Measurements from ENCODE around the gene LPO. TPM values are rescaled to one million over a fixed set of nuclear protein-coding genes. Genes with fewer than 3 reads are reported as not detected.

Gene LPO
- total and polyA plus RNA-seq, 2 donors from 2014 or later = not detected

GRCh38 chr17:58219789-58220183, 18.6 kb upstream of the LPO start:
- no peaks in the 10 kb centered on the region for H3K9me3 ChIP-seq (ENCODE audit: control insufficient read depth in 2 of 3, insufficient read depth in 1 of 3, low read length in 3 of 3)
- TF ChIP-seq, protein P1, sequence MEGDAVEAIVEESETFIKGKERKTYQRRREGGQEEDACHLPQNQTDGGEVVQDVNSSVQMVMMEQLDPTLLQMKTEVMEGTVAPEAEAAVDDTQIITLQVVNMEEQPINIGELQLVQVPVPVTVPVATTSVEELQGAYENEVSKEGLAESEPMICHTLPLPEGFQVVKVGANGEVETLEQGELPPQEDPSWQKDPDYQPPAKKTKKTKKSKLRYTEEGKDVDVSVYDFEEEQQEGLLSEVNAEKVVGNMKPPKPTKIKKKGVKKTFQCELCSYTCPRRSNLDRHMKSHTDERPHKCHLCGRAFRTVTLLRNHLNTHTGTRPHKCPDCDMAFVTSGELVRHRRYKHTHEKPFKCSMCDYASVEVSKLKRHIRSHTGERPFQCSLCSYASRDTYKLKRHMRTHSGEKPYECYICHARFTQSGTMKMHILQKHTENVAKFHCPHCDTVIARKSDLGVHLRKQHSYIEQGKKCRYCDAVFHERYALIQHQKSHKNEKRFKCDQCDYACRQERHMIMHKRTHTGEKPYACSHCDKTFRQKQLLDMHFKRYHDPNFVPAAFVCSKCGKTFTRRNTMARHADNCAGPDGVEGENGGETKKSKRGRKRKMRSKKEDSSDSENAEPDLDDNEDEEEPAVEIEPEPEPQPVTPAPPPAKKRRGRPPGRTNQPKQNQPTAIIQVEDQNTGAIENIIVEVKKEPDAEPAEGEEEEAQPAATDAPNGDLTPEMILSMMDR (IDR thresholded peaks at IDR 0.05; ENCODE audit: borderline replicate concordance, extremely low read depth, insufficient read depth) = no peak
- DNase-seq (peak in 2 of 5 donors; percentile 12 to 17), FAIRE-seq (no peak)
- no peak overlapping the region for H3K27ac ChIP-seq (ENCODE audit: low read depth in 2 of 2, low read length in 2 of 2)
- intact Hi-C loops (cut with DNase I) = no loop called here
- H3K4me1 ChIP-seq (ENCODE audit: control insufficient read depth in 2 of 3, insufficient read depth in 2 of 3, low read depth in 1 of 3, low read length in 3 of 3) = peaks cover 0 to 7% (median 0%) of the 10 kb centered on the region in 3 donors
- no peak overlapping the region for H3K9ac ChIP-seq (ENCODE audit: low read length in 3 of 3)
- no peaks in the 10 kb centered on the region for H3K27me3 ChIP-seq (ENCODE audit: control insufficient read depth, insufficient read depth, low read length)
- H3K36me3 ChIP-seq (ENCODE audit: control insufficient read depth in 2 of 3, insufficient read depth in 3 of 3, low read length in 3 of 3) = peaks cover 1 to 4% (median 3%) of the 10 kb centered on the region in 3 donors
- peak overlapping the region in 2 of 3 donors; percentile 83 to 96 for H3K4me3 ChIP-seq (ENCODE audit: low read length in 3 of 3)

DNA sequence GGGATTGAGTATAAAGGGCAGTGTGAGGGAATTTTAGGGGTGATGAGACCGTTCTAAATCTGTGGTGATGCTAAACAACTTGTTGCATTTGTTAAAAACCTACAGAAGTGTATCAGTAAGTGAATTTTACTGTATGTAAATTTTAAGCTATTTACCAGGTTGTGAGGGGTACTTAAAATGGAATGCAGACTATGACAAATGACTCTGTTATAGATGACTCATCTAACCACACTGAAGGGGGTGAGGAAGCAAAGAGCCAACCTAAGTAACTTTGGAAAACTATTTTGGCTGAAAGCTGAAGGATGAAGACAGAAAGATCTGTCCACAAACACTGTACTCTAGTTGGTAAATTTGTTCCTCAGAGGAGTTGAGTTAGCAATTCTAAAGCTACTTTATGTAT, 14.1 kb upstream of the LPO start:
- intact Hi-C loops (cut with DNase I) = no loop called here
- TF ChIP-seq, protein P1 (IDR thresholded peaks at IDR 0.05; ENCODE audit: borderline replicate concordance, extremely low read depth, insufficient read depth) = no peak
- Histone ChIP-seq H3K27ac (ENCODE audit: low read depth in 2 of 2, low read length in 2 of 2) (no peak overlapping the region), H3K27me3 (ENCODE audit: control insufficient read depth, insufficient read depth, low read length) (no peaks in the 10 kb centered on the region), H3K9me3 (ENCODE audit: control insufficient read depth in 2 of 3, insufficient read depth in 1 of 3, low read length in 3 of 3) (no peaks in the 10 kb centered on the region), H3K9ac (ENCODE audit: low read length in 3 of 3) (no peak overlapping the region), H3K36me3 (ENCODE audit: control insufficient read depth in 2 of 3, insufficient read depth in 3 of 3, low read length in 3 of 3) (no peaks in the 10 kb centered on the region), H3K4me3 (ENCODE audit: low read length in 3 of 3) (no peak overlapping the region), H3K4me1 (ENCODE audit: control insufficient read depth in 2 of 3, insufficient read depth in 2 of 3, low read depth in 1 of 3, low read length in 3 of 3) (peaks cover 0 to 3% (median 0%) of the 10 kb centered on the region in 3 donors)
- FAIRE-seq (no peak), DNase-seq (no peak)

DNA sequence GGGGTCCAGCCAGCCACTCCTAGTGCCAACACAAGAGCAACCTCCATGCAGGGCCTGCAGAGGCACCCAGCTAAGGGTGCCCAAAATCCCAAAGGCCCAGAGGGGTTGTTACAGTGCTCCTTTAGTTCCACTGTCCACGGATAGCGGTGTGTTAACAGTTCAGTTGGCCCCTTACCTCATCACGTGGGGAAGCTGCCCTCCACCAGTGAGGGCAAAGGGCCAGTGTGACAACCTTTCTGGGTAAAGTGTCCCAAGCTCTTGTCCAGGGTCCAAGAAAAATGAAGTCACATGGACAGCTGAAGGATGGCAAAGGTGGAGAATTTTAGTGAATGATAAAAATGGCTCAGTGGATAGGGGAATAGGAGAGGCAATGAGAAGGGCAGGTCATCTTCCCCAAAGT, 10.7 kb upstream of the LPO start:
- Histone ChIP-seq H3K27ac (ENCODE audit: low read depth in 2 of 2, low read length in 2 of 2) (no peak overlapping the region), H3K36me3 (ENCODE audit: control insufficient read depth in 2 of 3, insufficient read depth in 3 of 3, low read length in 3 of 3) (no peaks in the 10 kb centered on the region), H3K9me3 (ENCODE audit: control insufficient read depth in 2 of 3, insufficient read depth in 1 of 3, low read length in 3 of 3) (no peaks in the 10 kb centered on the region), H3K4me3 (ENCODE audit: low read length in 3 of 3) (no peak overlapping the region), H3K9ac (ENCODE audit: low read length in 3 of 3) (no peak overlapping the region), H3K27me3 (ENCODE audit: control insufficient read depth, insufficient read depth, low read length) (no peaks in the 10 kb centered on the region), H3K4me1 (ENCODE audit: control insufficient read depth in 2 of 3, insufficient read depth in 2 of 3, low read depth in 1 of 3, low read length in 3 of 3) (peaks cover 0 to 2% (median 0%) of the 10 kb centered on the region in 3 donors)
- DNase-seq (no peak), FAIRE-seq (no peak)
- intact Hi-C loops (cut with DNase I) = no loop called here
- TF ChIP-seq, protein P1 (IDR thresholded peaks at IDR 0.05; ENCODE audit: borderline replicate concordance, extremely low read depth, insufficient read depth) = no peak

DNA sequence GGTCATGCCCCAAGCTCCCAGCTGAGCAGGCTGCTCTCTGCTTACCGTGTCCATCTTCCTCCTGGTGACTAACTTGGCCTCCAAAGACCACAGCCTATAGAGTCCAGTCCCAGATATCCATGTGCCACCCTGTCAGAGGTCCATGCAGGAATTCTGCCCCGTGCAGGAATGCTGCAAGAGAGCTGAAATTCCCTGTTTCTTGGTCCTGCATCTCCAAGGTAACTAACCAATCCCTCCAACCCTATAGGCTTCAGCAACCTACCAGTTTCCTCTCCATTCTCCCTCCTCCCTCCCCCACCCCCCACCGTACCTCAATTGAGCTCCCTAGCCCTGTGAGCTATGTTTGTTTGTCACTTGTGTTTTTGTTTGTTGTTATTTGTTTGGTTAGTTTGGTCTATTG, 9.7 kb upstream of the LPO start:
- TF ChIP-seq, protein P1 (IDR thresholded peaks at IDR 0.05; ENCODE audit: borderline replicate concordance, extremely low read depth, insufficient read depth) = no peak
- DNase-seq (no peak), FAIRE-seq (no peak)
- Histone ChIP-seq H3K27ac (ENCODE audit: low read depth in 2 of 2, low read length in 2 of 2) (no peak overlapping the region), H3K4me3 (ENCODE audit: low read length in 3 of 3) (no peak overlapping the region), H3K36me3 (ENCODE audit: control insufficient read depth in 2 of 3, insufficient read depth in 3 of 3, low read length in 3 of 3) (no peaks in the 10 kb centered on the region), H3K9me3 (ENCODE audit: control insufficient read depth in 2 of 3, insufficient read depth in 1 of 3, low read length in 3 of 3) (no peaks in the 10 kb centered on the region), H3K27me3 (ENCODE audit: control insufficient read depth, insufficient read depth, low read length) (no peaks in the 10 kb centered on the region), H3K9ac (ENCODE audit: low read length in 3 of 3) (no peak overlapping the region), H3K4me1 (ENCODE audit: control insufficient read depth in 2 of 3, insufficient read depth in 2 of 3, low read depth in 1 of 3, low read length in 3 of 3) (peaks cover 0 to 2% (median 0%) of the 10 kb centered on the region in 3 donors)
- intact Hi-C loops (cut with DNase I) = no loop called here

Data from kidney (tissue), 14 donors.